Prostate gland (tissue), 2 donors: ENCODE measurements around the gene LAG3. TPM values are rescaled to one million over a fixed set of nuclear protein-coding genes. Genes with fewer than 3 reads are reported as not detected.

Experiments used
- DNase-seq: peaks from one replicate; pipeline ENCODE4 v3.0.0-alpha.2; 2019; ENCODE audit warnings: low spot score
- H3K27ac ChIP-seq, 2 donors: fragments of 200-600 bp; sonication (generic); 2 replicates each; pipeline ENCODE4 v1.5.1; 2017 to 2019
- H3K27me3 ChIP-seq: fragments of 200-600 bp; sonication (generic); replicated peaks from 2 replicates; pipeline ENCODE4 v1.5.1; 2019; ENCODE audit not compliant: insufficient read depth
- H3K36me3 ChIP-seq, 2 donors: fragments of 200-600 bp; sonication (generic); 1 replicate in 1 of 2; 2 replicates in 1 of 2; pipeline versions ENCODE4 v1.5.1 to v1.8.1; 2017 to 2019
- H3K4me1 ChIP-seq: fragments of 200-600 bp; sonication (generic); replicated peaks from 2 replicates; pipeline ENCODE4 v1.5.1; 2019
- H3K4me3 ChIP-seq, 2 donors: fragments of 200-600 bp; sonication (generic); 2 replicates each; pipeline ENCODE4 v1.5.1; 2017 to 2019
- H3K9me3 ChIP-seq: fragments of 200-600 bp; sonication (generic); 2 replicates; pipeline ENCODE4 v1.5.1; 2017
- POLR2A ChIP-seq: fragments of 450-650 bp; IDR thresholded peaks from one replicate; pipeline ENCODE4 v1.6.1; 2016; ENCODE audit warnings: antibody characterized with exemption, mild to moderate bottlenecking
- POLR2AphosphoS5 ChIP-seq: sonication (generic); formaldehyde crosslinking; IDR thresholded peaks from one replicate; pipeline ENCODE4 v1.6.1; 2017; ENCODE audit warnings: antibody characterized with exemption
- WGBS: methylation state at CpG from one replicate; pipeline ENCODE4 v1.1.5; 2018; 5-methylcytosine and 5-hydroxymethylcytosine counted together
- intact Hi-C: fragments of 100-400 bp; cut with DNase I; formaldehyde crosslinking; loops from one replicate; pipeline ENCODE4 v1.14.2; 2022
- total RNA-seq, 2 donors: library from RNA; depleted of rRNA; stranded (reverse); fragments of >200 nt; gene quantifications; one replicate each; pipeline ENCODE4 v1.1.0, GENCODE V29; 2016
- TF ChIP-seq, protein P1 (sequence below), 4 experiments: fragments of 200-600 bp in 2 of 4; fragments of 450-650 bp in 2 of 4; sonication (generic) in 2 of 4; IDR thresholded peaks; 1 replicate in 3 of 4; 2 replicates in 1 of 4; pipeline ENCODE4 v1.5.1; 2016 to 2019; ENCODE audit warnings: antibody characterized with exemption in 4 of 4, mild to moderate bottlenecking in 2 of 4, moderate library complexity in 2 of 4

The LAG3 gene
- total RNA-seq, 2 donors from 2014 or later: 0.73 to 13.1 TPM

DNA sequence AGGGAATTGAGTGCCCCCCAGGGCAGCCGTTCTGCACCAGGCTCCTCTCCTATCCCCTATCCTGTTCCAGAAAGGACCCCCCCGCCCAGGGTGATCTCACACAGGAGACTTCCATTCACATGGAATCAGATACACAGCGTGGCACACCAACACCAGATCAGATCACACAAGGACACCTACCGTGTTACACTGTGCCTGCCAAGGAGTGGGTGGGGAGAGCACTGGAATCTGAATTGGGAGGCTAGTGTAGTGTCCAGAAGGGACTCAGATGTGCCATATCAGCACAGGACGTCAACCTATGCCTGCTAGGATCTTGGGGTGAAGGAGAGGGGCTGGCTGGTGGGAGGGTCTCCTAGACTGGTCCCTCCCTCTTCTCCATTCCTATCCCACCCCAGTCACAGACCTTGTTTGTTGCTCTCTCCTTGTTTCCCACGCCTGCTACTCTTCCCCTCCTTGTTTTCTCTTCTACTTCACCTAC lies 3.8 kb upstream of the LAG3 start:
- TF ChIP-seq POLR2AphosphoS5: peak; percentile 19
- TF ChIP-seq, protein P1, sequence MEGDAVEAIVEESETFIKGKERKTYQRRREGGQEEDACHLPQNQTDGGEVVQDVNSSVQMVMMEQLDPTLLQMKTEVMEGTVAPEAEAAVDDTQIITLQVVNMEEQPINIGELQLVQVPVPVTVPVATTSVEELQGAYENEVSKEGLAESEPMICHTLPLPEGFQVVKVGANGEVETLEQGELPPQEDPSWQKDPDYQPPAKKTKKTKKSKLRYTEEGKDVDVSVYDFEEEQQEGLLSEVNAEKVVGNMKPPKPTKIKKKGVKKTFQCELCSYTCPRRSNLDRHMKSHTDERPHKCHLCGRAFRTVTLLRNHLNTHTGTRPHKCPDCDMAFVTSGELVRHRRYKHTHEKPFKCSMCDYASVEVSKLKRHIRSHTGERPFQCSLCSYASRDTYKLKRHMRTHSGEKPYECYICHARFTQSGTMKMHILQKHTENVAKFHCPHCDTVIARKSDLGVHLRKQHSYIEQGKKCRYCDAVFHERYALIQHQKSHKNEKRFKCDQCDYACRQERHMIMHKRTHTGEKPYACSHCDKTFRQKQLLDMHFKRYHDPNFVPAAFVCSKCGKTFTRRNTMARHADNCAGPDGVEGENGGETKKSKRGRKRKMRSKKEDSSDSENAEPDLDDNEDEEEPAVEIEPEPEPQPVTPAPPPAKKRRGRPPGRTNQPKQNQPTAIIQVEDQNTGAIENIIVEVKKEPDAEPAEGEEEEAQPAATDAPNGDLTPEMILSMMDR (IDR thresholded peaks at IDR 0.05): no peak
- Histone ChIP-seq H3K36me3 (peaks cover 0 to 7% of the 10 kb centered on the region in 2 donors), H3K9me3 (no peaks in the 10 kb centered on the region), H3K27ac (peak overlapping the region; percentile 92 to 99), H3K4me3 (peak overlapping the region; percentile 89 to 91), H3K4me1 (peaks cover 12% of the 10 kb centered on the region), H3K27me3 (no peaks in the 10 kb centered on the region)
- DNase-seq: peak; percentile 52
- intact Hi-C loops: loop anchor here (5.0 kb wide), 2 partner anchors 59 to 156 kb away; partner anchors contain the start of gene P3H3
- 14% methylated on average over 6 of the region's 6 CpGs for WGBS

DNA sequence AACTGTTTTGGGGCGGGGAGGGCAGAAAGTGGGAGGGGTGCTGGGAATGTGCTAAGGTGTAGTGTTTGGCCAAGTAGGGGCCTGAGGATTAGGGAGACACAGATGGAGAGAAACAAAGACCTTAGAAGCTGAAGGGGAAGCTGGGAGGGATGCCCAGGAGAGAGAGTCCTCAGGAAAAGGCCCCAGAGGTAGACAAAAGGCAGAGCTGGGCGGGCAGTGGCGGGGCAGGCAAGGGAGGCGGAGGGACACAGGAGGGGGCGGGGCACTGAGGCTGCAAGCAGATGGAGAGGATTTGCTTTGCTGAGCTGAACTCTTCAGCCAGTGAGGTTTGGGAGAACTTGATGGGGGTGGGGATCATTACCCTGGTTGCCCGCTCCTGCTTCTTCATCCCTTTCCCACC lies 3.3 kb upstream of the LAG3 start:
- H3K4me3 ChIP-seq: peak overlapping the region; percentile 89 to 91

DNA sequence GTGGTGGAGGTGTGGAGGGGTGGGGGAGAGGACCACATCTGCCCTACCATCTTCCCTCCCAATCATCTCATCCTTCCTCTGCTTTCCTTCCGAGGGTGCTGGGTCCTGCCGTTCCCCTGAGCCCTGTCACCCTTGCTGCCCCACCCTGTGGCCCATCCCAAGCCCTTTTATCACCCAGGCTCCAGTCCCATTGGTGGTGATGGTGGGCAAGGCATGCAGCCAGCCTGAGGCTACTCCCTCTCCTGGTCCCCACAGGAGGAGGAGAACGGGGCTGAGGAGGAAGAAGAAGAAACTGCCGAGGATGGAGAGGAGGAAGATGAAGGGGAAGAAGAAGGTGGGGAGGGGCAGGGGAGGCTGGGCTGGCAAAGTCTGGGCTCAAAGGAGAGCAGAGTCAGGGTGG lies 2.7 kb upstream of the LAG3 start:
- H3K36me3 ChIP-seq: peaks cover 0 to 7% of the 10 kb centered on the region in 2 donors
- WGBS: 35% methylated on average over 4 of the region's 4 CpGs
- no peak for DNase-seq
- H3K4me3 ChIP-seq: no peak overlapping the region
- H3K9me3 ChIP-seq: no peaks in the 10 kb centered on the region
- intact Hi-C loops: loop anchor here (5.0 kb wide), 2 partner anchors 58 to 157 kb away; partner anchors contain the start of gene P3H3
- no peaks in the 10 kb centered on the region for H3K27me3 ChIP-seq
- TF ChIP-seq POLR2AphosphoS5 (no peak), POLR2A (no peak)
- TF ChIP-seq, protein P1 (IDR thresholded peaks at IDR 0.05): no peak
- peaks cover 12% of the 10 kb centered on the region for H3K4me1 ChIP-seq
- peak overlapping the region; percentile 92 to 99 for H3K27ac ChIP-seq

More for the DNA sequence above, 3.3 kb upstream of the LAG3 start:
- peak overlapping the region; percentile 92 to 99 for H3K27ac ChIP-seq
- no peak for TF ChIP-seq POLR2A
- no peak for TF ChIP-seq POLR2AphosphoS5
- TF ChIP-seq, protein P1 (IDR thresholded peaks at IDR 0.05): no peak
- intact Hi-C loops: loop anchor here (5.0 kb wide), 2 partner anchors 58 to 157 kb away; partner anchors contain the start of gene P3H3
- 9% methylated on average over 6 of the region's 6 CpGs for WGBS
- H3K36me3 ChIP-seq: peaks cover 0 to 7% of the 10 kb centered on the region in 2 donors
- H3K27me3 ChIP-seq: no peaks in the 10 kb centered on the region
- no peaks in the 10 kb centered on the region for H3K9me3 ChIP-seq
- DNase-seq: peak; percentile 71
- peaks cover 12% of the 10 kb centered on the region for H3K4me1 ChIP-seq

DNA sequence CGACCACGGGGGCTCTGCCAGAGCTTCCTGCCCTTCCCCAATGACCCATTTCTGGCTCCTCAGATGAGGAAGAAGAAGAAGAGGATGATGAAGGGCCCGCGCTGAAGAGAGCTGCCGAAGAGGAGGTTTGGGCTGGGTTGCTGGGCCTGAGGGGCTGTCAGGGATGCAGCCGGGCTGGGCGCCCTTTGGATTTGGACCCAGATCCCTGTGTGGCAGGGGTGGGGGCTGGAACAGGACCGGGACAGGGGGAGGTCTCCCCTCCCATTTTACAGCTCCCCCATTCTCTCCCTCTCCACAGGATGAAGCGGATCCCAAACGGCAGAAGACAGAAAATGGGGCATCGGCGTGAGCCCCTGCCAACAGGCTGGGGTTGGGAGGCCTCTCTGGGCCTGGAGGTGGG lies 2.2 kb upstream of the LAG3 start:
- 76% methylated on average over 12 of the region's 12 CpGs for WGBS
- no peak for DNase-seq
- TF ChIP-seq POLR2A: no peak
- TF ChIP-seq POLR2AphosphoS5: no peak
- TF ChIP-seq, protein P1 (IDR thresholded peaks at IDR 0.05): no peak

DNA sequence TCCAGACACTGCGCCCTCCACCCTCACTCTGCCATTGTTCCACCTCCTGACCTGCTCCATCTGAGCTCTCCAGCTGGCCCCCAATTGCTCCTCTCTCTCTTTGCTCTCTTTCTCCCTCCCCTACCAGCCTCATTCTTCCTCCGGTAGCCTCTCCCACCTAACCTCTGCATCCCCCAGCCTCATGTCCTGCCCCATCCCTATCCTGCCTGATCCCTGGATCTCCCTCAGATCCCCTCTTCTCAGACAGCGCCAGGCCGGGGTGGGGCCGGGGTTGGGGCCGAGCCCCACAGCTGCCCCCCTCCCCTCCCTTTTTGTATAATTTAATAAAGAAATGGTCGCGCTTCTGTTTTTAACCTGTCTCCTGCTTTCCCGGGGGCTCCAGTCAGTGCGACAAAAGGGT lies 1.7 kb upstream of the LAG3 start:
- peak overlapping the region in 1 of 2 donors; percentile 51 for H3K27ac ChIP-seq
- no peaks in the 10 kb centered on the region for H3K9me3 ChIP-seq
- intact Hi-C loops: no loop called here
- peaks cover 8% of the 10 kb centered on the region for H3K4me1 ChIP-seq
- no peak overlapping the region for H3K4me3 ChIP-seq
- no peak for TF ChIP-seq POLR2A
- TF ChIP-seq, protein P1 (IDR thresholded peaks at IDR 0.05): no peak
- H3K27me3 ChIP-seq: no peaks in the 10 kb centered on the region
- 75% methylated on average over 10 of the region's 10 CpGs for WGBS
- H3K36me3 ChIP-seq: peaks cover 0 to 7% of the 10 kb centered on the region in 2 donors
- no peak for DNase-seq

More for the DNA sequence above, 2.2 kb upstream of the LAG3 start:
- Histone ChIP-seq H3K27me3 (no peaks in the 10 kb centered on the region), H3K36me3 (peaks cover 0 to 7% of the 10 kb centered on the region in 2 donors), H3K27ac (peak overlapping the region in 1 of 2 donors; percentile 51), H3K9me3 (no peaks in the 10 kb centered on the region), H3K4me3 (no peak overlapping the region), H3K4me1 (peaks cover 12% of the 10 kb centered on the region)
- intact Hi-C loops: no loop called here
